Neural progenitor cell (in vitro differentiated cells): ENCODE data around the gene PSKH1. TPM values are rescaled to one million over a fixed set of nuclear protein-coding genes. Genes with fewer than 3 reads are reported as not detected.
"Not testable (repeated sequence)": the region's sequence is repeated elsewhere in the genome, so short reads cannot be mapped to it uniquely, and the experiment has no call there.

ENCODE experiments used
- DNase-seq: peaks from one replicate; pipeline ENCODE4 v3.0.0-alpha.2; 2016; ENCODE audit warnings: low spot score
- H2AFZ ChIP-seq: fragments of 200-600 bp; sonication (generic); replicated peaks from 2 replicates; pipeline ENCODE4 v1.6.1; 2016; ENCODE audit warnings: antibody characterized with exemption
- H3F3A ChIP-seq: fragments of 200-600 bp; sonication (generic); 2 replicates; pipeline ENCODE4 v1.6.1; 2016; ENCODE audit warnings: antibody characterized with exemption, low read depth
- H3K27ac ChIP-seq: fragments of 200-600 bp; sonication (generic); 2 replicates; pipeline ENCODE4 v1.5.1; 2016; ENCODE audit warnings: mild to moderate bottlenecking
- H3K27me3 ChIP-seq: fragments of 200-600 bp; sonication (generic); 2 replicates; pipeline ENCODE4 v1.6.1; 2016; ENCODE audit warnings: mild to moderate bottlenecking, moderate library complexity
- H3K36me3 ChIP-seq: fragments of 200-600 bp; sonication (generic); 2 replicates; pipeline ENCODE4 v1.5.1; 2016
- H3K4me1 ChIP-seq: fragments of 200-600 bp; sonication (generic); 2 replicates; pipeline ENCODE4 v1.6.1; 2016; ENCODE audit warnings: mixed run types
- H3K4me2 ChIP-seq: fragments of 200-600 bp; sonication (generic); 2 replicates; pipeline ENCODE4 v1.6.1; 2016
- H3K4me3 ChIP-seq: fragments of 200-600 bp; sonication (generic); 2 replicates; pipeline ENCODE4 v1.5.1; 2016
- H3K79me2 ChIP-seq: fragments of 200-600 bp; sonication (generic); 2 replicates; pipeline ENCODE4 v1.6.1; 2016; ENCODE audit warnings: low read depth
- H3K9ac ChIP-seq: fragments of 200-600 bp; sonication (generic); 2 replicates; pipeline ENCODE4 v1.6.1; 2016
- H3K9me3 ChIP-seq: fragments of 200-600 bp; sonication (generic); 2 replicates; pipeline ENCODE4 v1.5.1; 2016; ENCODE audit warnings: low read depth
- H4K20me1 ChIP-seq: fragments of 200-600 bp; sonication (generic); 2 replicates; pipeline ENCODE4 v1.6.1; 2016; ENCODE audit warnings: low read depth
- H3K27ac Mint-ChIP-seq: 3 replicates; pipeline ENCODE4 v1.8.0; 2021; ENCODE audit warnings: mixed read lengths
- H3K27me3 Mint-ChIP-seq: 2 replicates; pipeline ENCODE4 v1.8.0; 2022; ENCODE audit warnings: low read depth, mild to moderate bottlenecking, inconsistent platforms, moderate library complexity, mixed read lengths; ENCODE audit not compliant: insufficient read depth
- H3K36me3 Mint-ChIP-seq: 3 replicates; pipeline ENCODE4 v1.8.0; 2021; ENCODE audit warnings: mixed read lengths
- H3K4me1 Mint-ChIP-seq: 3 replicates; pipeline ENCODE4 v1.8.0; 2021; ENCODE audit warnings: mixed read lengths
- H3K4me3 Mint-ChIP-seq: 3 replicates; pipeline ENCODE4 v1.8.0; 2021; ENCODE audit warnings: mild to moderate bottlenecking, moderate library complexity, mixed read lengths
- H3K9me3 Mint-ChIP-seq: 3 replicates; pipeline ENCODE4 v1.8.0; 2020; ENCODE audit warnings: mixed read lengths
- CTCF ChIP-seq: fragments of 200-600 bp; sonication (generic); IDR thresholded peaks from 2 replicates; pipeline ENCODE4 v1.5.1; 2017; ENCODE audit warnings: antibody characterized with exemption, mild to moderate bottlenecking
- EZH2 ChIP-seq: fragments of 200-600 bp; sonication (generic); IDR thresholded peaks from 2 replicates; pipeline ENCODE4 v1.6.1; 2017; ENCODE audit warnings: antibody characterized with exemption, mild to moderate bottlenecking, moderate library complexity
- EZH2phosphoT487 ChIP-seq: fragments of 200-600 bp; sonication (generic); IDR thresholded peaks from 2 replicates; pipeline ENCODE4 v1.6.1; 2017; ENCODE audit warnings: antibody characterized with exemption
- total RNA-seq: library from RNA; depleted of rRNA; stranded (reverse); fragments of >200 nt; gene quantifications from 2 replicates; pipeline ENCODE4 v1.2.3, GENCODE V29; 2015; ENCODE audit warnings: low replicate concordance

PSKH1 gene
- total RNA-seq, 1 donor from 2014 or later = 13.1 TPM

DNA sequence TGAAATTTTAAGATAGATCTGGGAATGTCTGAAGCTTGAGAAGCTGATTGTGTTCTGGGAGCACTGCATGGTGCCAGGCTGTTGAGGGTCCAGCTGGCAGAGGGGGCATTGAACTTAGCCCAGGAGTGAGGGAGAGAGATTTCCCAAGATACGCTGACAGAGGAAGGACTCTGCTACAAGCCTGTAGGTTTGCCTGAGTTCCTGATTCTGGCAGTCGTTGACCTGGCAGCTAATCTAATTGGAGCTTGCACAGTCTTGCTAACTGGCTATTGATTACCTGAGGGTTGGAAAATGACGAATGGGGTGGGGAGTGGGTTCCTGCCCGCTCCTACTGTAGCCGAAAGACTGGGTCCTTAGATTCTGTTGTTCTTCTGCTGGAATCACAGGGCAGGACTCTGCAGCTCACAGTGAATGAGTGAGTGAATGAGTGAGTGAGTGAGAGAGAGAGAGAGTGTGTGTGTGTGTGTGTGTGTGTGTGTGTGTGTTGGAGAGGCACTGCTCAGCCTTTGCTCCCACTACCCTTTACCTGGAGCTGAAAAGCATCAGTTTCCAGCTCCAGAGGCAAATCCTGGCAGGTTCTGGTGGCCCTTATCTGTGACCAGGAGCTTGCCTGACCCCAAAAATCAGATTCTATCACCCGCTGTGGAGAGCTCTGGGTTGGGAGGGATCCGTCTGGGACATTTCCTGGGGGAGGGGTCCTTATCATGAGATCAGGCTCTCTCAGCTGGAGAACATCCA is 21.9 kb downstream of the PSKH1 start:
- Histone ChIP-seq H3K36me3 (no peaks in the 10 kb centered on the region), H3F3A (no peaks in the 10 kb centered on the region), H3K4me1 (no peaks in the 10 kb centered on the region), H3K79me2 (no peaks in the 10 kb centered on the region), H3K27me3 (no peaks in the 10 kb centered on the region), H3K4me2 (no peak overlapping the region), H3K9me3 (no peaks in the 10 kb centered on the region), H3K4me3 (no peak overlapping the region), H2AFZ (no peak overlapping the region), H3K9ac (no peak overlapping the region), H4K20me1 (peaks cover 24% of the 10 kb centered on the region), H3K27ac (no peak overlapping the region)
- no peak for DNase-seq
- Mint-ChIP-seq H3K27ac (peak overlapping the region; percentile 48), H3K9me3 (no peaks in the 10 kb centered on the region), H3K4me3 (no peak overlapping the region), H3K36me3 (peaks cover 7% of the 10 kb centered on the region), H3K4me1 (peaks cover 3% of the 10 kb centered on the region), H3K27me3 (peaks cover 4% of the 10 kb centered on the region)
- no peak for TF ChIP-seq CTCF
- TF ChIP-seq EZH2phosphoT487 = no peak
- TF ChIP-seq EZH2 = no peak

- H3K27me3 Mint-ChIP-seq, H3K4me1 ChIP-seq, H3K9me3 Mint-ChIP-seq, DNase-seq, H3K9ac ChIP-seq, H2AFZ ChIP-seq, H3K79me2 ChIP-seq, H3F3A ChIP-seq, H3K9me3 ChIP-seq, H3K27me3 ChIP-seq, H3K4me1 Mint-ChIP-seq, H3K4me3 Mint-ChIP-seq, H3K36me3 ChIP-seq, H3K4me3 ChIP-seq, H3K27ac ChIP-seq, H3K4me2 ChIP-seq, H3K27ac Mint-ChIP-seq, H3K36me3 Mint-ChIP-seq: not testable (repeated sequence)
- peaks cover 25% of the 10 kb centered on the region for H4K20me1 ChIP-seq
Observed at GRCh38 chr16:67915496-67915769, 22.4 kb downstream of the PSKH1 start.

DNA sequence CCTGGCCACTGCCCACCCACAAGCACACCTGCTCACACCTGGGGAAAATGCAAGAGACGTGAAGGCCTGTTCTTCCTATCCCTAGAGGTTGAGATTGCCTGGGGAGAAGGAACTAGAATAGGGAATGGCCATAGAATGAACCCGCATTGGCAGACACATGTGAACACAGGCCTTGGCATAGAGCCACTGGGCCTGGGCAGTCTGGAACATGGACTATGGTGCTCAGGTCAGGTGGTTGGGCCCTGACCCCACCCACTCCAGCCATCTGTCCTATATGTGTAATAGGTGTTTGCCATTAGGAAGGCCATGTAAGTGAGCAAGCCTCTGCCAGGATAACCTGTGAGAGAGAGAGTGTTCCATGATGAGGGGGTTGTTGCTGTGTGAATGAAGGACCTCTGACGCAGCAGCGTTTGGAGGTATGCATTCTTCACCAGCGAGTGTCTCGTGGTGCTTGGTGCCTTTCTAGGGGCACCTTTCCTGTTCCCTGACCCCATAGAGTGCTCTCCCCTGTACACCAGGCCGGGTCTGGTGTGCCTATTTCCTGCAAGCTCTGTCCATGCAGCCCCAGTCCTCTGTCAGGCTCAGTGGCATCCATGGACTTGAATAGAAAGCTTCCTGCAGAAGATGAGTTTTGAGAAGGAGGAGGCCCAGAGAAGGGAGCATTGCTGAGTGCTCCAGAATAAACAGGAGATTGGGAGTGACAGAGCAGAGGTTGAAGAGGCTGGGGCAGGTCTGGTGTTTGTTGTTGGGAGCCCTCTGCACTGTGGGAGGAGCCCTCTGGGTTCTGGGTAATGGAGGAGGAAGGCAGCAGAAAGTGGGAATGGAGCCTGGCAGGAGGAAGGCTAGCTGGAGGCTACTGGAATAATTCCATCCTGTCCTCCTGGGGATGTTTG is 23.0 kb downstream of the PSKH1 start:
- Mint-ChIP-seq H3K4me1 (peaks cover 2% of the 10 kb centered on the region), H3K4me3 (no peak overlapping the region), H3K27ac (no peak overlapping the region), H3K27me3 (peaks cover 4% of the 10 kb centered on the region), H3K36me3 (peaks cover 6% of the 10 kb centered on the region), H3K9me3 (no peaks in the 10 kb centered on the region)
- H3K4me2 ChIP-seq = no peak overlapping the region
- DNase-seq = no peak
- no peaks in the 10 kb centered on the region for H3K4me1 ChIP-seq
- H3K9me3 ChIP-seq = no peaks in the 10 kb centered on the region
- no peak overlapping the region for H3K9ac ChIP-seq
- H2AFZ ChIP-seq = no peak overlapping the region
- TF ChIP-seq EZH2phosphoT487 = no peak
- TF ChIP-seq EZH2 = no peak
- no peak for TF ChIP-seq CTCF
- no peaks in the 10 kb centered on the region for H3K79me2 ChIP-seq
- peaks cover 27% of the 10 kb centered on the region for H4K20me1 ChIP-seq
- no peaks in the 10 kb centered on the region for H3K36me3 ChIP-seq
- no peak overlapping the region for H3K27ac ChIP-seq
- H3K4me3 ChIP-seq = no peak overlapping the region
- H3K27me3 ChIP-seq = no peaks in the 10 kb centered on the region
- no peaks in the 10 kb centered on the region for H3F3A ChIP-seq
